ENCODE results near the gene SERPING1. TPM values are rescaled to one million over a fixed set of nuclear protein-coding genes. Genes with fewer than 3 reads are reported as not detected.

Gene SERPING1
- total and polyA plus RNA-seq, 2 donors (not counting 1 experiment from before 2014, with no cell fraction given): 17.2 to 117 TPM

DNA sequence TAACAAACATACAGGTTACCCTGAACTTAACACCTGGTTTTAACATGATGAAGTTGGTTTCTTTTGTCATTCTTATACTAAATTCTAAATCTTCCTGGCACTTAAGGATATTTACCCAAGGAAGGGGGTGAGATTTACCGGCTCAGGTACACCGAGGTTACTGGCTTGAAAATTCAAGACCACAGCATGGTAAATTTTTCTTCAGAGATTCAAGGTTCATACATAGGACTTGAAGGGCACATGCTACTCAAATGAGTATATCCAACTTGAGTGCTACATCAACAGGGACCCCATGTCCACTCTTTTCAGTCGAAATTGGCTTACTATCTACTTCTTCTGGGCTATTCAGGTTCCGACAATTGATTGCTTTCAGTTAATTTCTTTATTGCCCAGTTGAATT lies 12.7 kb downstream of the SERPING1 start:
- Histone ChIP-seq H3K4me2 (ENCODE audit: extremely low read depth, insufficient read depth, low read length) (no peak overlapping the region), H3K4me1 (ENCODE audit: control insufficient read depth, extremely low read depth, insufficient read depth, low read length) (no peaks in the 10 kb centered on the region), H3K79me2 (ENCODE audit: control insufficient read depth, insufficient read depth, low read length) (no peaks in the 10 kb centered on the region), H3K27ac (ENCODE audit: insufficient read depth, low read length) (no peak overlapping the region), H3K4me3 (replicated peaks in 1 of 4; ENCODE audit: control extremely low read depth in 1 of 4, insufficient read depth in 1 of 4, low read depth in 3 of 4, low read length in 4 of 4) (no peak overlapping the region), H3K36me3 (ENCODE audit: control insufficient read depth, insufficient read depth, low read length) (peaks cover 2% of the 10 kb centered on the region), H4K20me1 (ENCODE audit: control insufficient read depth, extremely low read depth, insufficient read depth, low read length) (no peaks in the 10 kb centered on the region), H2AFZ (ENCODE audit: low read length) (no peak overlapping the region), H3K9me3 (ENCODE audit: control insufficient read depth, insufficient read depth, low read depth, low read length) (no peaks in the 10 kb centered on the region), H3K27me3 (ENCODE audit: control insufficient read depth, insufficient read depth, low read length) (no peaks in the 10 kb centered on the region), H3K9ac (ENCODE audit: insufficient read depth, low read length) (no peak overlapping the region)
- TF ChIP-seq, protein P1, sequence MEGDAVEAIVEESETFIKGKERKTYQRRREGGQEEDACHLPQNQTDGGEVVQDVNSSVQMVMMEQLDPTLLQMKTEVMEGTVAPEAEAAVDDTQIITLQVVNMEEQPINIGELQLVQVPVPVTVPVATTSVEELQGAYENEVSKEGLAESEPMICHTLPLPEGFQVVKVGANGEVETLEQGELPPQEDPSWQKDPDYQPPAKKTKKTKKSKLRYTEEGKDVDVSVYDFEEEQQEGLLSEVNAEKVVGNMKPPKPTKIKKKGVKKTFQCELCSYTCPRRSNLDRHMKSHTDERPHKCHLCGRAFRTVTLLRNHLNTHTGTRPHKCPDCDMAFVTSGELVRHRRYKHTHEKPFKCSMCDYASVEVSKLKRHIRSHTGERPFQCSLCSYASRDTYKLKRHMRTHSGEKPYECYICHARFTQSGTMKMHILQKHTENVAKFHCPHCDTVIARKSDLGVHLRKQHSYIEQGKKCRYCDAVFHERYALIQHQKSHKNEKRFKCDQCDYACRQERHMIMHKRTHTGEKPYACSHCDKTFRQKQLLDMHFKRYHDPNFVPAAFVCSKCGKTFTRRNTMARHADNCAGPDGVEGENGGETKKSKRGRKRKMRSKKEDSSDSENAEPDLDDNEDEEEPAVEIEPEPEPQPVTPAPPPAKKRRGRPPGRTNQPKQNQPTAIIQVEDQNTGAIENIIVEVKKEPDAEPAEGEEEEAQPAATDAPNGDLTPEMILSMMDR (conservative IDR thresholded peaks at IDR 0.05 in 1 of 2, IDR thresholded peaks at IDR 0.05 in 1 of 2; ENCODE audit: low read depth in 1 of 2, low read length in 2 of 2): no peak
- no peak for TF ChIP-seq EZH2 (IDR thresholded peaks at IDR 0.05; ENCODE audit: low read length, missing control alignments)
- no peak for DNase-seq (ENCODE audit: low read depth in 2 of 2)

DNA sequence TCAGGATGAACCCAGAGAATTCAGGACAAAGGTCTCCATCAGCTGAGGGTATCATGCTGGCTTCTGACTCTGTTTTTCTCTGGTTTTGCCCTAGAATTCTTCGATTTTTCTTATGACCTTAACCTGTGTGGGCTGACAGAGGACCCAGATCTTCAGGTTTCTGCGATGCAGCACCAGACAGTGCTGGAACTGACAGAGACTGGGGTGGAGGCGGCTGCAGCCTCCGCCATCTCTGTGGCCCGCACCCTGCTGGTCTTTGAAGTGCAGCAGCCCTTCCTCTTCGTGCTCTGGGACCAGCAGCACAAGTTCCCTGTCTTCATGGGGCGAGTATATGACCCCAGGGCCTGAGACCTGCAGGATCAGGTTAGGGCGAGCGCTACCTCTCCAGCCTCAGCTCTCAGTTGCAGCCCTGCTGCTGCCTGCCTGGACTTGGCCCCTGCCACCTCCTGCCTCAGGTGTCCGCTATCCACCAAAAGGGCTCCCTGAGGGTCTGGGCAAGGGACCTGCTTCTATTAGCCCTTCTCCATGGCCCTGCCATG lies 16.8 kb downstream of the SERPING1 start:
- H3K36me3 ChIP-seq (ENCODE audit: control insufficient read depth, insufficient read depth, low read length): no peaks in the 10 kb centered on the region
- no peaks in the 10 kb centered on the region for H3K79me2 ChIP-seq (ENCODE audit: control insufficient read depth, insufficient read depth, low read length)
- no peak overlapping the region for H3K9ac ChIP-seq (ENCODE audit: insufficient read depth, low read length)
- DNase-seq (ENCODE audit: low read depth in 2 of 2): no peak
- H3K4me2 ChIP-seq (ENCODE audit: extremely low read depth, insufficient read depth, low read length): no peak overlapping the region
- no peak overlapping the region for H2AFZ ChIP-seq (ENCODE audit: low read length)
- no peaks in the 10 kb centered on the region for H3K9me3 ChIP-seq (ENCODE audit: control insufficient read depth, insufficient read depth, low read depth, low read length)
- no peaks in the 10 kb centered on the region for H4K20me1 ChIP-seq (ENCODE audit: control insufficient read depth, extremely low read depth, insufficient read depth, low read length)
- H3K4me3 ChIP-seq (replicated peaks in 1 of 4; ENCODE audit: control extremely low read depth in 1 of 4, insufficient read depth in 1 of 4, low read depth in 3 of 4, low read length in 4 of 4): no peak overlapping the region
- H3K27me3 ChIP-seq (ENCODE audit: control insufficient read depth, insufficient read depth, low read length): peaks cover 4% of the 10 kb centered on the region
- H3K4me1 ChIP-seq (ENCODE audit: control insufficient read depth, extremely low read depth, insufficient read depth, low read length): no peaks in the 10 kb centered on the region
- H3K27ac ChIP-seq (ENCODE audit: insufficient read depth, low read length): no peak overlapping the region
- TF ChIP-seq, protein P1 (conservative IDR thresholded peaks at IDR 0.05 in 1 of 2, IDR thresholded peaks at IDR 0.05 in 1 of 2; ENCODE audit: low read depth in 1 of 2, low read length in 2 of 2): no peak
- TF ChIP-seq EZH2 (IDR thresholded peaks at IDR 0.05; ENCODE audit: low read length, missing control alignments): no peak

DNA sequence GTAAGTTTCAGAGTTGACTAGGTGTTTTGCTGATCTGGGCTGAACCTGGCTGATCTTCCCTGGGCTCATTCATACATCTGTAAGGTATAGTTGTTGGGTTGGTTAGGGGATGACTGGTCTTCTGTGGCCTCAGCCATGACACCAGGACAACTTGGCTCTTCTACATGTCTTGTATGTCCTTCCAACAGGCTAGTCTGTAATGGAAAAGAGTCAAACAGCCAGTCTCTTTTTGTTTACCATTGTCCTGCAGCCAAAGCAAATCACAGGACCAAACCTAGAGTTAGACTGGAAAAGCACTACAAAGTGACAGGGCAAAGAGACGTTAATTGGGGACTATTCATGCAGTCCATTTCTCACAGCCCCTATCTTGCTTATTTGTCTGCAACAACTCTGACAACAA lies 17.8 kb downstream of the SERPING1 start:
- Histone ChIP-seq H2AFZ (ENCODE audit: low read length) (no peak overlapping the region), H3K27me3 (ENCODE audit: control insufficient read depth, insufficient read depth, low read length) (peaks cover 4% of the 10 kb centered on the region), H3K36me3 (ENCODE audit: control insufficient read depth, insufficient read depth, low read length) (no peaks in the 10 kb centered on the region), H3K4me3 (replicated peaks in 1 of 4; ENCODE audit: control extremely low read depth in 1 of 4, insufficient read depth in 1 of 4, low read depth in 3 of 4, low read length in 4 of 4) (no peak overlapping the region), H3K79me2 (ENCODE audit: control insufficient read depth, insufficient read depth, low read length) (no peaks in the 10 kb centered on the region), H3K4me1 (ENCODE audit: control insufficient read depth, extremely low read depth, insufficient read depth, low read length) (no peaks in the 10 kb centered on the region), H3K9ac (ENCODE audit: insufficient read depth, low read length) (no peak overlapping the region), H3K4me2 (ENCODE audit: extremely low read depth, insufficient read depth, low read length) (no peak overlapping the region), H4K20me1 (ENCODE audit: control insufficient read depth, extremely low read depth, insufficient read depth, low read length) (no peaks in the 10 kb centered on the region), H3K27ac (ENCODE audit: insufficient read depth, low read length) (no peak overlapping the region), H3K9me3 (ENCODE audit: control insufficient read depth, insufficient read depth, low read depth, low read length) (no peaks in the 10 kb centered on the region)
- TF ChIP-seq, protein P1 (conservative IDR thresholded peaks at IDR 0.05 in 1 of 2, IDR thresholded peaks at IDR 0.05 in 1 of 2; ENCODE audit: low read depth in 1 of 2, low read length in 2 of 2): no peak
- no peak for TF ChIP-seq EZH2 (IDR thresholded peaks at IDR 0.05; ENCODE audit: low read length, missing control alignments)
- no peak for DNase-seq (ENCODE audit: low read depth in 2 of 2)

All from fibroblast of lung (primary cell).